ENCODE results near the gene BCAP31.
"Not testable (repeated sequence)": the region's sequence is repeated elsewhere in the genome, so short reads cannot be mapped to it uniquely, and the experiment has no call there.

BCAP31 gene

DNA sequence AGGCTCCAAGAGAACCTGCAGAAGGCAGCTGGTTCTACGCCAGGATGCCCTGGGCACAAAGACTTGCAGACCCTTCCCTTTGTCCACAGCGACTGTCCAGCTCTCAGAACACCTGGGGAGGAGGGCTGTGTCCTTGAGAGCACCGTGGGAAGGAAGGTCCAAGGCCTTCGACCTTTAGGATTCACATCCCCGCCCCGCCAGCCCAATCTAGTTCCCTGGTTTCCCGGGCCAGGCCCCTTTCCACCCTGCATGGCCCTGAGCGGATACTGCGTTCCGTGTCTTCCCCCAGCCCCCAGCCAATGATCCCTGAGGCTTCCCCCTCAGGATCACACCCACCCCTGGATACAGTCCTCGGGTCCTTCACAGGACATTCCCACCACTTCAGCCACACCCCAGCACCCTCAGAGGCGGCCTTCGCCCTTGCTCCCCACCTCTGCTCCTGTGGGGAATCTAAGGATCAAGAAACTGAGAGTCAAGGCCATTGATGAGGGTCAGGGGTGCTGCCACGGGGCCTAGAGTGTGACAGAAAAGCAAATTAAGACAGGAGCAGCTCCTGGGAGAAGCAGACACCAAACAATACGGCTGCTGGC is 9.6 kb upstream of the BCAP31 start:
- no peak for DNase-seq

DNA sequence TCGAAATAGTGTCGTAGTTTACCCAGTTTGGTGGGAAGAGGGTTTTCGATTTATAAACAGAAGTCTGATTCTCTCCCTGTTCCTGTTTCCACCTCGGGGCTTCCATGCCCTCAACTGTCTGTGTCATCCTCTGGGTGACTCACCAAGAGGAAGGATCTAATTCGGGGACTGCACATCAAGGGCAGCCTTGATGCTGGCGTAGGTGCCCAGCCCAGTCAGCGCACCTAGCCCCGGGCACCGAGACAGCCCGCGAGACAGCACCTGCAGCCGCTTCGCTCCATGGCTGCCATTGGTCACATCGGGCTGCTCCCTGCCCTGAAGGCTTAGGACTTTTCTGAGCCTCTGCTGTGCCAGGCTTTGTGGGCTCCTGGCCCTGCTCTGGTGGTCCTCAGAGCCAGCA is 8.2 kb upstream of the BCAP31 start:
- DNase-seq: no peak

DNA sequence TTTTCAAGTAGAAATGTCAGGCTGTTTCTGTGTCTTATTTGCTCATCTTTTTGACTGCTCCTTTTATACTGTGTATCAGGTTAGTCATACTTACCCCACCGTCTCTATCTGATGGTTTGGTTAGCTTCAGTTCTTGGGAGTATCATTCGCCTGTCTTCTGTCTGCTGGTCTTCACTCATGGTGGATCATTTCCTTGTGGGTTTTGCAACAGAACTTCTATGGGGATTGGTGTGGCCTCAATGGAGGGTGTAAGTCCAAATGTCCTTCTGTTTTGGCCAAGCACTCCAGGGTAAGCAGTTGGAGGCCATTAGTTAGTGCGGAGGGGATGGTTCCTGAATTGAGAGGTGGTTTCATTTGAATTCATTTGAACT is 7.6 kb upstream of the BCAP31 start:
- no peak for DNase-seq

DNA sequence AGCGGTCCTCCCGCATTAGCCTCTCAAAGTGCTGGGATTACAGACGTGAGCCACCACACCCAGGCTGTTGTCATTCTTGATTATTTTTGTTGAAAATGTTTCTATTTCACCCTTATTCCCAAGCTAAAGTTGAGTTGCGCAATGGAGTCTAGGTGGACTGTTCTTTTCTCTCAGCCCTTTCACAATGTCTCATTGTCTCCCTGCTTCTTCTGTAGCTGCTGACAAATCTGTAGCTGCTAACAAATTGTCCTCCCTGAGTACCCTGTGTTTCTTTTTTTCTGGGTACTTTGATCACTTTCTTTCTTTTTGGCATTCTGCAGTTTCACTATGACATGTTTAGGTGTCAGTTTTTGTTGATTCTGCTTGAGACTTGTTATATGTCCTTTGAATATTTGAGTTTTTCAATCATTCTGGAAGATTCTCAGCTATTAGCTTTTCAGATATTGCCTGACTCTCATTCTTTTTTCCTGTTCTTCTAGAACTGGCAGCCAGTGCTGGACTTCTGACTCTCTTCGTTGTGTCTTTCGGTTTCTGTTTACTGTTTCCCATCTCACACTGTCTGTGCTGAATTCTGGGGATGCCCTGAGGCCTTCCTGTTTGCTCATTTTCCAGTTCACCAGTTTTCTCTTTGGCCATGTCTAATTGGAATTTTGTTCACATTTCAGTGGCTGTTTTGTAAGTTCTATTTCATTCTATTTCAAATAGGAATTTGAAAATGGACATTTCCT is 7.1 kb upstream of the BCAP31 start:
- DNase-seq: no peak

DNA sequence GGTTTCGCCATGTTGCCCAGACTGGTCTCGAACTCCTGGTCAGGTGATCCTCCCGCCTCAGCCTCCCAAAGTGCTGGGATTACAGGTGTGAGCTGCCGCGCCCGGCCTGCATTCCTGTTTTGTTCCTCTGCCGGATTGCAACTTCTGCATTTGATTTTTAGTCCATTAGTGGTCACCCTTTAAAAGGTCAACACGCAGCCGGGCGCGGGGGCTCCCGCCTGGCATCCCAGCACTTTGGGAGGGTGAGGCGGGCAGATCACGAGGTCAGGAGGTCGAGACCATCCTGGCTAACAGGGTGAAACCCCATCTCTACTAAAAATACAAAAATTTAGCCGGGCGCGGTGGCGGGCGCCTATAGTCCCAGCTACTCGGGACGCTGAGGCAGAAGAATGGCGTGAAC is 5.9 kb upstream of the BCAP31 start:
- not testable (repeated sequence) for DNase-seq

DNA sequence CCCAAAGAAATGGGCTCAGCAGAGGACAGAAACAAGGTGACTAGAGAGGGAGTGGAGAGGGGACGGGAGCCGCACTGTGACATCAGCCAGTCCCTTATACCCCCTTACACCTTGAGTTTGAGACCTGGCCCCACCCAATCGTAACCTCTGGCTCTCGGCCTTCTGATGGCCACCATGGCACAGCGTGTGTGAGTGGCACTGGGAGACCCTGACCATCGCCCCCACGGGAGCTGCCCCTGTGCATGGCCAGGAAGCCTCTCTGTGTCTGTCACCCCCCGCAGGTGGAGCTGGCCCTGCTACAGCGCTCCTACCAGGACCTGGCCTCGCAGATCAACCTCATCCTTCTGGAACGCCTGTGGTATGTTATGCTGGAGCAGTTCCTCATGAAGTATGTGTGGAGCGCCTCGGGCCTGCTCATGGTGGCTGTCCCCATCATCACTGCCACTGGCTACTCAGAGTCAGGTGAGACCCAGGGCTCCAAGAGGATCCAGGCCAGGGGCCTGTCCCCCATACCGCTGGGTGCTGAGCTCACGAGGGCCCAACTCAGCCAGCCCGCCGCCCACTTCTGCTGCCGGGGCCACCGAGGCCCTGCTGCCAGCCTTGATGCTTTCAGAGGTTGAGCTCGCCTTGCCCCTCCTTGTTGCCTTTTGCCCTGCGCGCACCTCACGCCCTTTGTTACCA is 4.9 kb upstream of the BCAP31 start:
- no peak for DNase-seq

DNA sequence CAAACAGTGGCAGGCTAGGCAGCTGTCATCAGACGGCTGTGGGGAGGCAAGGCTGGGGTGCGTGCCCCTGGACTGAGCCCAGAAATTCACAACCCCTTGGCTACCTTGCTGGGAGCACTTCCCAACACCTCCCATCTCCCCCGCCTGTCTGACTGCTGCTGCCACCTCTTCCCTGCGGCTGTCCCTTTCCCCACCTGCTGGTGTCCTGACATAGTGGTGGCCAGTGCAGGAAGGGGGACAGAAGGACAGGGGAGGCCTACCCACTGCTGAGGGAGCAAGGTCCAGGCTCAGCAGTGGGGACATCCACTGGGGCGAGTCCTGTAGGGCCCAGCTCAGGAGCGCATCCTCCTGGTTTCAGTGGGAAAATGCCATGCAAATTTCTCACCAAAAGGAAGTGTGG is 3.9 kb upstream of the BCAP31 start:
- no peak for DNase-seq

DNA sequence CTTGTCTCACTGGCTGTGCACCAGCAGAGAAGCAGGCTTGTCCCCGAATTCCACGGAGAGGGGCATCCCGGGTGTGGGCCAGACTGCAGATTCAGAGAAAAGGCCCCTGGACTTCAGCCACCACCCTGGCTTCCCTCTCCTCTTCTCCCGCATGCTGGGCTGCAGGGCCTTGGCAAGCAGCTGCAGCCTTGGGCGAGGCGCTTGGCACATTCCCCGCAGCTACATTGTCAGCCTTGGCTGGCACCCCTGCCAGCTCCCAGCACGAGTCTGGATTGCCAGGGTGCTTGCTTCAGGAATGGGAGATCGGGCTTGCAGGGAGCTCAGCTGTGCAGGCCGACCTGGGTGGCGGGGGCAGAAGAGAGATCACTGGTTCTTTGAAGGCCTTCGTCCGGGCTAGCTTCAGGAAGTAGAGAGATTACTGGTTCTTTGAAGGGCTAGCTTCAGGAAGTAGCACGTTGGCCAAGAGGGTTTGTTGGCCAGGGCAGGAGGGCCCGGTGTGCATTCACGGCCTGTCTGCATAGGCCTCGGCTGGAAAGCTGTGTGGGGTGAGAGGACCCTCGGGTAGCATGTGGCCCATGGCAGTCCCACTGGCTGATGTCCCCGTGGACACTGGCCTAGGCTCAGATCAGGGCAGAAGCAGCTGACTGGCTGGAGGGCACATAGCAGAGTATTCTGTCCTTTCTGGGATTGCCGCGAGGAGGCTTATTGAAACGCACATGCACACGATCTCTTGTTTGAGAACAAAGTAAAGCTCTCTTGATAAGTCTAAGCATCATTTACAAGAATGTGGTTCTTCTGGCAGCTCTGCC is 3.1 kb upstream of the BCAP31 start:
- no peak for DNase-seq

DNA sequence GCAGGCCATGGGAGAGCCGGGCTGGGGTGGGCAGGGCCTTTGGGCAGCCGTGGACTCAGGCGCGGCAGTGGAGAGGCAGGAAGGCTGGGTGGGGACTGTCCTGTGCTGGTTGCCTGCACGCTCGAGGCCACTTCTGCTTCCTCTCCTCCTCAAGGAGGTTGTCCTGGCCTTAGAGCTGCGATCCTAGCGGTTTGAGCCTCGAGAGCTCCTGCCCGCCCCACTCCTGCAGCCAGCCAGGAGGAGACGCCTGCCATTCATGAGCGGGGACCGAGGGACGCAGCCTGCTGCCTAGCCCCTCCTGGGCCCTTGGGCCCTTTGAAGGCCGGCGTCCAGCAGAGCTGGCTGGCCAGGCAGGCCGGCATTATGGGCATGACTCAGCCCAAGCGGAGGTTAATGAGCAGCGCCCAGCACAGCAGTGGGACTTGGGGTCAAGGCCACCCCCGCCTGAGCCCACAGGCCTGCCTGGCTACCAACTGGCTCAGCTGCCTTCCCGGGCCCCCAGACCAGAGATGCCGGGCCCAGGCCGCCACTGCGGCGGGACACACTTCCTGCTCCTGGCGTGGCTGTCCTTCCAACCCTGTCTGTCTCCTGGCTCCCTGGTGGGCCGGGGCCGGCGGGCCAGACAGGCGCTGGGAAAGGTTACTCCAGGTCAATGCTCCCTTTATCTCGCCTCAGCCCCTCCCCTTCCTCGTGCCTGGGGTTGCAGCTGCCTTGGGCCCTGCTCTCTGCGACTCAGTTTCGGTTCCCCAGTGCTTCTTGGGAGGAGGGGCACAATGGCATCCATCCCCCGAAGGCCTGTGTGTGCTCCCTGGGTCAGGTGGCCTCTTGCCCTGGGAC is 2.3 kb upstream of the BCAP31 start:
- DNase-seq: no peak

DNA sequence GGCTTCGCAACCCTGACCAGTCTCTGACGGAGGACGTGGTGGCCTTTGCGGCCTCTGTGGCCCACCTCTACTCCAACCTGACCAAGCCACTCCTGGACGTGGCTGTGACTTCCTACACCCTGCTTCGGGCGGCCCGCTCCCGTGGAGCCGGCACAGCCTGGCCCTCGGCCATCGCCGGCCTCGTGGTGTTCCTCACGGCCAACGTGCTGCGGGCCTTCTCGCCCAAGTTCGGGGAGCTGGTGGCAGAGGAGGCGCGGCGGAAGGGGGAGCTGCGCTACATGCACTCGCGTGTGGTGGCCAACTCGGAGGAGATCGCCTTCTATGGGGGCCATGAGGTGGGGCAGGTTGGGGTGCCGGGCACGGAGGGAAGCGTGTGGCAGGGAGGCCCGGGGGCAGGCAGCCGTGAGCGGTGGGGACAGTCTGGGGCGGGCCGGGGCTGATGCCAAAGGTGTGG is 1.7 kb upstream of the BCAP31 start:
- no peak for DNase-seq

DNA sequence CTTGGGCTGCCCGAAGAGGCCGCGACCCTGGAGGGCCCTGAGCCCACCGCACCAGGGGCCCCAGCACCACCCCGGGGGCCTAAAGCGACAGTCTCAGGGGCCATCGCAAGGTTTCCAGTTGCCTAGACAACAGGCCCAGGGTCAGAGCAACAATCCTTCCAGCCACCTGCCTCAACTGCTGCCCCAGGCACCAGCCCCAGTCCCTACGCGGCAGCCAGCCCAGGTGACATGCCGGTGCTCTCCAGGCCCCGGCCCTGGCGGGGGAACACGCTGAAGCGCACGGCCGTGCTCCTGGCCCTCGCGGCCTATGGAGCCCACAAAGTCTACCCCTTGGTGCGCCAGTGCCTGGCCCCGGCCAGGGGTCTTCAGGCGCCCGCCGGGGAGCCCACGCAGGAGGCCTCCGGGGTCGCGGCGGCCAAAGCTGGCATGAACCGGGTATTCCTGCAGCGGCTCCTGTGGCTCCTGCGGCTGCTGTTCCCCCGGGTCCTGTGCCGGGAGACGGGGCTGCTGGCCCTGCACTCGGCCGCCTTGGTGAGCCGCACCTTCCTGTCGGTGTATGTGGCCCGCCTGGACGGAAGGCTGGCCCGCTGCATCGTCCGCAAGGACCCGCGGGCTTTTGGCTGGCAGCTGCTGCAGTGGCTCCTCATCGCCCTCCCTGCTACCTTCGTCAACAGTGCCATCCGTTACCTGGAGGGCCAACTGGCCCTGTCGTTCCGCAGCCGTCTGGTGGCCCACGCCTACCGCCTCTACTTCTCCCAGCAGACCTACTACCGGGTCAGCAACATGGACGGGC is 1.0 kb upstream of the BCAP31 start:
- no peak for DNase-seq

DNA sequence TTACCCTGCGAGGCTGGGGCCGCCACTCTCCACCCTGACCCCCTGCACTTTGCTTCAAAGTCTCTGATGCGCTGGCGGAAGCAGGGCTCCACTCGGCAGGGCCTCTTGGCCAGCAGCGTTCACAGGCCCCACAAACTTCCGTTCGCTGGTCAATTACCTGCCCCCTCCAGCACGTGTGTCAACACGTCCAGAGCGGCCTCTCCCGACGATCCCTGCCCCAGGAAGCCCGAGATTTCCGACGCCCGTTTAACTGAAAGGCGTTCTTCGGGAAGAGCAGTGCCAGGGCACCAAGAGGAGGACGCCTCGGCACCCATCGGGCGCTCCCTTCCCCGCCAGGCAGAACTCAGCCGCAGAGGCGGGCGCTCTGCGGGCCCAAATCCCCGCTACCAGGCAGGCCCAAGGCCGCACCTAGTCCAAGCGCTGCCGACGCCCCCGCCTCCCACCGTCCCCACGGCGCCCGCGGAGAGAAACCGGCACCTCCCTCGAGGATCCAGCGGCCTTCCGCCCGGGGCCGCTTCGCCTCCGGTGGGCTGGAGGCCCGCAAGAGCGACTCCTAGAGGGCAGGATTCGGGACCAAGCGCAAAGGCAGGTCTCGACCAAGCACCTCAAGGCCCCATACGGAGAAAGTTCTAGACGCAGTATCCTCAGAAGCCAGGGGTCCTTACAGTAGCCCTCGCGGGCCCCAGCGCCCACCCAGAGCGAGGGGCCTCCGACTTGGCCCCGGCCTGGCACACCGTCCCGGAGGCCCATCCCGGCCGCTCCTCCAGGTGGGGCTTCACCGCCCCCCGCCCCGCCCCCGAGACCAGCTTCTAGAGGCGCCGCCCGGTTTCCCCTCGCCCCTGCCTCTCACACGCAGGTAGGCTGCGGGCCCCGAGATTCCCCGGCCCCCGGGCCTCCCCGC is 586 bp downstream of the BCAP31 start:
- DNase-seq: peak; percentile 70

DNA sequence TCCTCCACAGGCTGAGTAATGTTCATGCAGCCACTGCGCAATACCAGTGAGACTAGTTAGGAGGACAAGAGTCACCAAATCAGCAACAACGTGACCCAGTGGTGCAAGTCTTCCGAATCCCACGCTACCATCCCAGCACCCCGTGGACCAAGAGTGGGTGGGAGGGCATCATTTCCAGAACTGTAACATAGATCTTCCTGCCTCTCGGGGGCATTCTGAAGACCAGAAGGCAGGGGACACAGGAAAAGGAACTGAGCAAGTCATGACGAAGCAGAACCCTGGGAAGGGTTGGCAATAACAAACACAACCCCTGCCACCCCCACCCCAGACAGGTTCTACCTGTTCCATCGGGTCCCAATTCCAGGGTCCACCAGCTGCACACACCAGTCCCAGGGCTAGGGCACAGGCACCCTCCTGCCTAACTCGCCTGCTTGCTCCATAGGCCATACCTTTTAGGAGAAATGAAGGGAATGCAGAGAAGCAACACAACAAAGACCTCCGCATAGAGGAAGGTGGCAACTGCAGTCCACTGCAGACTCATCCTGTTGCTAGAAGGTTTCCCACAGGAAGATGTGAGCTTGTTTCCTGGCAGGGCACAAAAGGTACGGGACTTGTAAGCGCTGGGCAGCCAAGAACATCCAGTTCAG is 1.4 kb downstream of the BCAP31 start:
- no peak for DNase-seq

DNA sequence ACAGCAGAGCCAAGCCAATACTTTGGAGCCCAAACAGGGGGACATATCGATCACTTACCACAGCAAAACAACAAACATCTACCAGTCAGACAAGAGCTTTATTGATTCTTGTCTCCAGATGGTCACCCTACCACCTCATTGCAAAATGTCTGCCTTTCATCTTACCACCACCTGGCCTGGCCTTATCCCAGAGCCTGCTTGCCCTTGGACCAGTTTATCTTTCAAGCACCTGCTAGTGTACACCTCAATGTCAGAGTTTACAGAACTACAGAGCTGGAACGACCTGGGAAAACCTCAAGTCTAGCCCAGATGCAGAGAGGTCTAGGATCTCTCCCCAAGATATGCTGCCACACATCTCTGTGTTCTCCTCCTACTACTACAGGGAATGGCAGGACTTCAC is 4.5 kb downstream of the BCAP31 start:
- DNase-seq: no peak

DNA sequence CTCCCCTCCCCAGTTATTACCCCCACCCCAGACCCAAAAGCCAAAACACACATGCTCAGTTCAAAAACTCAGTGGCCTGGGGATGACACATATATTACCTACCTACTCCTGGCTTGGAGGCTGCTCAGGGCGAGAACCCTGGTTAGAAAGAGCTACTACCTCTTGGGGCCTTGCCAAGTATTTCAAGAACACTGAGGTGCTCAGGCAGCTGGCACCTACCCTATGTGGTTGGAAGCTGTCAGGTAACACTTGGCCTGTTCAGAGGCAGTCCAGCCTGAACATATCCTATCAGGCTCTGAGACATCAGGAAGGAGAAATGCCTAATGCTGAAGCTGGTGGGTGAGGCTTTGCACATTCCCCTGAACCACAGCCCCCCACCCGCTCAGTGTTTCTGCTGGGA is 4.9 kb downstream of the BCAP31 start:
- no peak for DNase-seq

DNA sequence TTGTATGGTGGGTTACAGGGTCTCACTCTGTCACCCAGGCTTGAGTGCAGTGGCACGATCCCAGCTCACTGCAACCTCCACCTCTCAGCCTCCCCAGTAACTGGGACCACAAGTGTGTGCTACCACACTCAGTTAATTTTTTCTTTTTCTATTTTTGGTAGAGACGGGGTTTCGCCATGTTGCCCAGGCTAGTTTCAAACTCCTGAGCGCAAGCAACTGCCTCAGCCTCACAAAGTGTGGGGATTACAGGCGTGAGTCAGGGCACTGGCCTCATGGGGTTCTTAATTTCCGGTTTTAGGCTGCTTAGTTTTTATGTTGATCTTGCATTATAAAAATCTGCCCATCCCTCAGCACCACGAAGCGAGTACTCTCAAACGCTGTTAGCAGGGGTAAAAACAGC is 6.7 kb downstream of the BCAP31 start:
- DNase-seq: no peak

DNA sequence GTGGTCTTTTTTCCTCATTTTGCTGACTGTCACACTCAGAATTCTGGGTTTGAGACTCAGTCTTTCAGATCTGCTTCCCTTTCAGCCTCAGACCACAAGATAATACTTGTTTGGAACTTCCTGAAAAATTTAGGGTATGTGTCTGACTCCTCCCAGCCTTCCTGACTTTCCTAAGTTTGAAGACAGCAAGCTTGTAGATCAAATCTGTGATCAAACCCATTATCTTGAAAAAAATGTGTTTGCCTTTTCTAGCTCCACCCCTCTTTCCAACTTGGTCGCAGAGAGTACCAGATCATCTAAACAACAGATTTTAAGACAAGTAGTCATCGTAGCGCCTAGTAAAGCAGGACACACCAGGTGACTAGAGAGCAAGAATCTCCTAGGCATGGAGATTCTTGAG is 9.9 kb downstream of the BCAP31 start:
- DNase-seq: no peak

DNA sequence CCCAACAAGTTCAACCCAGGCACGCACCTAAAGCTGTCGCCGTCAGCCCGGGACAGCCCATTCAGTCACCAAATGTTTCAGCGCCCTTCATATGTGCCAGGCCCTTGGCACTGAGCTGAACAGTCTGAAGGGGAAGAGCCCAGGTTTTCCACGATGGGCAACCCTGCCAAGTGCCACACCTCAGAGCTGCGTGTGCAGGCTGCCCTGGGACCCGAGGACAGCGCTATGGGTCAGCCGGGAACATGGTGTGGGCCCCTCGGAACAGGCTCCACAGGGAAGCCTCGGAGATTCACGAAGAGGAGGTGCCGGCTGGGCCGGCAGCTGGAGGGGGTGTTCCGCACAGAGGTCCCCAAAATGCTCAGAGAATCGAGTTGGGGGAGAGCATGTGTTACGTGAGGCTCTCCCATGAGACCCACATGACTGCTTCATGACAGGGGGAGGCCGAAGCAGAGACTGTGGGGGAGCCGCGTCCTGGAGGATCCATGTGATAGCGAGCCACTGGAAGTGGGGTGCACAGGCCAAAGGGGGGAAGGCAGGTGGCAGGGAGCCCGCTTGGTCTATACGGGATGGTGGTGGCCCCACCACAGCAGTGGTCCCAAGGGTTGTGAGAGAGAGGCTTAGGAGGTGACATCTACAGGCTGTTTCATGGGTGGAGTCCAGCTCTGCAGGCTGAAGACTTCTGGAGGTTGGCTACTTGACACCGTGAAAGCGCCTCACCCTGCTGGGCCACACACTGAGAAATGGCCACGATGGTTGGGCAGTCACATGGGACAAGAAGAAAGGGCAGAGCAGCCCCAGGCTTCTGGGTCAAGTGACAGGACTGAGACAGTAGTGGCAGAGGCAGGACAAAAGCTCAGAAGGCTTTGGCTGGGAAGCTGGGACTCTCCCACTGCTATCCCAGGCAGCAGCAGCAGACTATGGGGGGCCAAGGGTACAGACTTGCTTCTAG is 14.2 kb downstream of the BCAP31 start:
- no peak for DNase-seq

DNA sequence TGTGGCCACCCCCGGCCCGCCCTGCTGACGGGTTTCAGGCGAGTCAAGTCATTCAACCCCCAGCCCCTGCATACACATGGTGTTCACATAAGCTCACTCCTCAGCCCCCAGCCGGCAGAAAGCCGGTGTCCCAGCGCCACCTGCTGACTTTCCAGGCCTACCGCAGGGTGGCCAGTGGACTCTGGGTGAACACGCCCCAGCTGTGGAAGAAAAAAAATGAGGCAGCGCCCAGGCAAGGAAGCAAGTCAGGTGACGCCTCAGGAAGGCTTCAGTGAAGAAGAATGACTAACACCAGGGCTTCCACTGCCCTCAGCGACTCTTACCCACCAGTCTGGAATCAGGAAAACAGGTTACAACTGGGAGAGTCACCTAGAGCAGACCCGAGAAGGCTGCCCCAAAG is 15.8 kb downstream of the BCAP31 start:
- DNase-seq: peak; percentile 24

Measured in stimulated activated naive CD4-positive, alpha-beta T cell treated with Interleukin-2 at 50 U/mL for 16 hours (primary cell).